Keratinocyte (primary cell): ENCODE measurements around the gene LATS2. TPM values are rescaled to one million over a fixed set of nuclear protein-coding genes. Genes with fewer than 3 reads are reported as not detected.

ENCODE experiments used
- DNase-seq: peaks from one replicate; pipeline ENCODE4 v3.0.0-alpha.2; 2011; ENCODE audit warnings: low read depth, missing footprints, low spot score
- FAIRE-seq: peaks from 2 replicates; lab custom pipeline; 2011; peaks lifted over from hg19 to GRCh38; lab: Jason Lieb, UNC
- H2AFZ ChIP-seq: 2 replicates; pipeline ENCODE4 v1.6.0; 2012; ENCODE audit warnings: low read length, control low read depth, inconsistent platforms; ENCODE audit not compliant: control insufficient read depth
- H3K27ac ChIP-seq: 2 replicates; pipeline ENCODE4 v1.5.1; 2011; ENCODE audit warnings: low read length; ENCODE audit not compliant: control insufficient read depth, insufficient read depth
- H3K27me3 ChIP-seq: 3 replicates; pipeline ENCODE4 v1.6.0; 2011; ENCODE audit warnings: low read length; ENCODE audit not compliant: control insufficient read depth, insufficient read depth; ENCODE audit errors: extremely low read depth
- H3K36me3 ChIP-seq, 2 experiments: 2 replicates in 1 of 2; 3 replicates in 1 of 2; pipeline ENCODE4 v1.5.1; 2011; ENCODE audit warnings: low read length in 2 of 2, mild to moderate bottlenecking in 1 of 2; ENCODE audit not compliant: control insufficient read depth in 2 of 2, insufficient read depth in 2 of 2; ENCODE audit errors: extremely low read depth in 1 of 2
- H3K4me1 ChIP-seq: 3 replicates; pipeline ENCODE4 v1.5.1; 2011; ENCODE audit warnings: low read length; ENCODE audit not compliant: control insufficient read depth, insufficient read depth; ENCODE audit errors: extremely low read depth
- H3K4me2 ChIP-seq: 3 replicates; pipeline ENCODE4 v1.6.0; 2011; ENCODE audit warnings: low read depth, low read length; ENCODE audit not compliant: control insufficient read depth, insufficient read depth; ENCODE audit errors: extremely low read depth
- H3K4me3 ChIP-seq, 3 experiments: fragments of 200-600 bp in 1 of 3; sonication (generic) in 1 of 3; 2 replicates in 2 of 3; 3 replicates in 1 of 3; pipeline ENCODE4 v1.5.1; 2011 to 2016; ENCODE audit warnings: low read length in 3 of 3, mild to moderate bottlenecking in 3 of 3, control low read depth in 2 of 3, inconsistent platforms in 1 of 3, low read depth in 1 of 3, mixed read lengths in 1 of 3, mixed run types in 1 of 3, moderate library complexity in 1 of 3; ENCODE audit not compliant: control insufficient read depth in 2 of 3, insufficient read depth in 2 of 3; ENCODE audit errors: extremely low read depth in 1 of 3
- H3K79me2 ChIP-seq: 2 replicates; pipeline ENCODE4 v1.6.0; 2012; ENCODE audit warnings: low read length; ENCODE audit not compliant: control insufficient read depth, insufficient read depth
- H3K9ac ChIP-seq: 3 replicates; pipeline ENCODE4 v1.6.0; 2011; ENCODE audit warnings: low read length; ENCODE audit not compliant: control insufficient read depth, insufficient read depth; ENCODE audit errors: extremely low read depth
- H3K9me1 ChIP-seq: 3 replicates; pipeline ENCODE4 v1.6.0; 2011; ENCODE audit warnings: low read length; ENCODE audit not compliant: control insufficient read depth, insufficient read depth; ENCODE audit errors: extremely low read depth
- H3K9me3 ChIP-seq: 2 replicates; pipeline ENCODE4 v1.5.1; 2012; ENCODE audit warnings: low read depth, low read length; ENCODE audit not compliant: control insufficient read depth
- H4K20me1 ChIP-seq: 3 replicates; pipeline ENCODE4 v1.6.0; 2011; ENCODE audit warnings: low read length; ENCODE audit not compliant: control insufficient read depth, insufficient read depth; ENCODE audit errors: extremely low read depth
- CTCF ChIP-seq, 3 experiments: IDR thresholded peaks in 1 of 3; conservative IDR thresholded peaks in 1 of 3; optimal IDR thresholded peaks in 1 of 3; 2 replicates in 2 of 3; 3 replicates in 1 of 3; pipeline versions ENCODE3 to v1.5.1; 2011; ENCODE audit warnings: low read length in 3 of 3, mild to moderate bottlenecking in 3 of 3, moderate library complexity in 2 of 3, control low read depth in 1 of 3, inconsistent platforms in 1 of 3; ENCODE audit not compliant: insufficient read depth in 2 of 3; ENCODE audit errors: extremely low read depth in 1 of 3
- EZH2 ChIP-seq: IDR thresholded peaks from one replicate; pipeline ENCODE4 v1.6.1; 2012; ENCODE audit warnings: inconsistent platforms, mild to moderate bottlenecking, low read length, moderate library complexity
- dilution Hi-C: fragments of 300-500 bp; cut with MboI; formaldehyde crosslinking; loops from one replicate; pipeline ENCODE4 v1.7.0; 2020; ENCODE audit warnings: low sequenced_read_pairs; ENCODE audit not compliant: extremely low pct_ligation_motif_present
- polyA plus RNA-seq, 5 experiments: library from polyadenylated mRNA; depleted of rRNA in 3 of 5; stranded (reverse) in 3 of 5; stranded (forward) in 1 of 5; unstranded in 1 of 5; fragments of >200 nt; gene quantifications; 1 replicate in 1 of 5; 2 replicates in 3 of 5; 3 replicates in 1 of 5; pipeline versions ENCODE4 v1.2.1 to v1.2.3, GENCODE V29; 2011 to 2012; ENCODE audit warnings: missing spikeins in 2 of 5, low read depth in 1 of 5, low replicate concordance in 1 of 5

The LATS2 gene
- polyA plus RNA-seq, 1 donor (not counting 4 experiments of a cell fraction or from before 2014, with no cell fraction given): 6.7 TPM

- Histone ChIP-seq H3K9me1 (no peaks in the 10 kb centered on the region), H2AFZ (no peak overlapping the region), H4K20me1 (no peaks in the 10 kb centered on the region), H3K4me2 (no peak overlapping the region), H3K36me3 (no peaks in the 10 kb centered on the region), H3K9ac (no peak overlapping the region), H3K79me2 (no peaks in the 10 kb centered on the region), H3K9me3 (no peaks in the 10 kb centered on the region), H3K27ac (no peak overlapping the region), H3K4me1 (peaks cover 7% of the 10 kb centered on the region), H3K4me3 (no peak overlapping the region), H3K27me3 (no peaks in the 10 kb centered on the region)
- DNase-seq: no peak
- dilution Hi-C loops: no loop called here
- no peak for TF ChIP-seq CTCF (optimal IDR thresholded peaks at IDR 0.05 in 1 of 3, IDR thresholded peaks at IDR 0.05 in 1 of 3, conservative IDR thresholded peaks at IDR 0.05 in 1 of 3; ENCODE audit: extremely low read depth in 1 of 3, insufficient read depth in 2 of 3, low read length in 3 of 3)
- TF ChIP-seq EZH2: no peak
- FAIRE-seq: no peak
Measured at GRCh38 chr13:21079221-21079620, 17.8 kb upstream of the LATS2 start.

GRCh38 chr13:21078501-21078900 is 17.1 kb upstream of the LATS2 start:
- no peaks in the 10 kb centered on the region for H3K27me3 ChIP-seq
- H3K27ac ChIP-seq: no peak overlapping the region
- peaks cover 7% of the 10 kb centered on the region for H3K4me1 ChIP-seq
- FAIRE-seq (no peak), DNase-seq (no peak)
- H3K9me3 ChIP-seq: no peaks in the 10 kb centered on the region
- no peaks in the 10 kb centered on the region for H4K20me1 ChIP-seq
- no peak overlapping the region for H3K4me3 ChIP-seq
- no peak overlapping the region for H3K4me2 ChIP-seq
- no peak overlapping the region for H3K9ac ChIP-seq
- H2AFZ ChIP-seq: no peak overlapping the region
- TF ChIP-seq CTCF (optimal IDR thresholded peaks at IDR 0.05 in 1 of 3, IDR thresholded peaks at IDR 0.05 in 1 of 3, conservative IDR thresholded peaks at IDR 0.05 in 1 of 3; ENCODE audit: extremely low read depth in 1 of 3, insufficient read depth in 2 of 3, low read length in 3 of 3) (no peak), EZH2 (no peak)
- no peaks in the 10 kb centered on the region for H3K36me3 ChIP-seq
- H3K79me2 ChIP-seq: no peaks in the 10 kb centered on the region
- dilution Hi-C loops: no loop called here
- H3K9me1 ChIP-seq: no peaks in the 10 kb centered on the region
